K562 (cell line): ENCODE results near the gene SPSB1. TPM values are rescaled to one million over a fixed set of nuclear protein-coding genes. Genes with fewer than 3 reads are reported as not detected.
A peak's percentile ranks its signal among the peaks of the same experiment; 100 is the strongest.

Experiments
- C11orf30 ChIP-seq: fragments of 450-650 bp; IDR thresholded peaks from 2 replicates; pipeline ENCODE4 v1.6.1; 2016; ENCODE audit warnings: low read depth, mild to moderate bottlenecking
- CREM ChIP-seq: IDR thresholded peaks from 2 replicates; pipeline ENCODE4 v1.6.1; 2014; ENCODE audit warnings: antibody characterized with exemption, low read depth
- HDAC3 ChIP-seq: fragments of 450-650 bp; IDR thresholded peaks from 2 replicates; pipeline ENCODE4 v1.6.1; 2018; ENCODE audit warnings: borderline replicate concordance, mild to moderate bottlenecking, moderate library complexity; ENCODE audit not compliant: partially characterized antibody
- KDM1A ChIP-seq, 2 experiments: fragments of 450-650 bp; IDR thresholded peaks; 2 replicates each; pipeline ENCODE4 v1.6.1; 2016; ENCODE audit warnings: mild to moderate bottlenecking in 2 of 2
- NFIC ChIP-seq: fragments of 450-650 bp; IDR thresholded peaks from 2 replicates; pipeline ENCODE4 v1.6.1; 2017; ENCODE audit warnings: mild to moderate bottlenecking, inconsistent platforms
- PCBP2 ChIP-seq: fragments of 200-400 bp; formaldehyde crosslinking; IDR thresholded peaks from 2 replicates; pipeline ENCODE4 v1.6.1; 2018; ENCODE audit warnings: low read length, low read depth, mild to moderate bottlenecking, moderate library complexity; ENCODE audit not compliant: poor library complexity, severe bottlenecking
- PHF21A ChIP-seq: fragments of 450-650 bp; IDR thresholded peaks from 2 replicates; pipeline ENCODE4 v1.6.1; 2017; ENCODE audit warnings: low read depth, borderline replicate concordance
- RBM25 ChIP-seq: fragments of 200-400 bp; formaldehyde crosslinking; IDR thresholded peaks from 2 replicates; pipeline ENCODE4 v1.6.1; 2018; ENCODE audit warnings: low read length, low read depth, moderate library complexity; ENCODE audit not compliant: severe bottlenecking
- RFX7 ChIP-seq: fragments of 250-450 bp; sonication (Bioruptor Pico); IDR thresholded peaks from 2 replicates; pipeline ENCODE4 v1.5.1; 2021; ENCODE audit warnings: mild to moderate bottlenecking
- SOX6 ChIP-seq: fragments of 450-650 bp; IDR thresholded peaks from 2 replicates; pipeline ENCODE4 v1.6.1; 2014; ENCODE audit warnings: mild to moderate bottlenecking
- TOE1 ChIP-seq, 2 experiments: fragments of 450-650 bp in 1 of 2; sonication (generic) in 1 of 2; formaldehyde crosslinking in 1 of 2; IDR thresholded peaks; 2 replicates each; pipeline versions ENCODE4 v1.7.1 to v1.8.0; 2016 to 2022; ENCODE audit warnings: borderline replicate concordance in 2 of 2, mild to moderate bottlenecking in 2 of 2, antibody characterized with exemption in 1 of 2, inconsistent platforms in 1 of 2, low read depth in 1 of 2, missing genetic modification reagents in 1 of 2, moderate library complexity in 1 of 2
- ZNF239 ChIP-seq: fragments of 250-450 bp; sonication (Bioruptor Pico); IDR thresholded peaks from 2 replicates; pipeline ENCODE4 v1.4.0; 2020; ENCODE audit warnings: mild to moderate bottlenecking
- ZNF311 ChIP-seq: fragments of 250-450 bp; sonication (Bioruptor Pico); IDR thresholded peaks from 2 replicates; pipeline ENCODE4 v1.4.0; 2020; ENCODE audit warnings: mild to moderate bottlenecking, moderate library complexity
- ZNF316 ChIP-seq: fragments of 450-650 bp; IDR thresholded peaks from 2 replicates; pipeline ENCODE4 v1.6.1; 2016
- ZNF324 ChIP-seq: fragments of 250-450 bp; sonication (Bioruptor Pico); IDR thresholded peaks from 2 replicates; pipeline ENCODE4 v1.4.0; 2020; ENCODE audit warnings: mild to moderate bottlenecking
- ZNF583 ChIP-seq: fragments of 250-450 bp; sonication (Bioruptor Pico); IDR thresholded peaks from 2 replicates; pipeline ENCODE4 v1.4.0; 2020
- ZNF707 ChIP-seq: fragments of 250-450 bp; sonication (Bioruptor Pico); conservative IDR thresholded peaks from 2 replicates; pipeline ENCODE4 v1.8.0; 2022; ENCODE audit warnings: inconsistent platforms, mild to moderate bottlenecking, moderate library complexity
- ZNF830 ChIP-seq: fragments of 250-450 bp; sonication (Bioruptor Pico); IDR thresholded peaks from 2 replicates; pipeline ENCODE4 v1.5.0; 2021; ENCODE audit warnings: mild to moderate bottlenecking
- polyA plus RNA-seq, 8 experiments: library from polyadenylated mRNA; depleted of rRNA in 4 of 8; stranded (reverse) in 5 of 8; unstranded in 3 of 8; fragments of >200 nt; fragmentation: Nextera tagmentation in 2 of 8; fragmentation: Illumina TruSeq in 1 of 8; extraction: Ambion mirVana in 2 of 8; extraction: Trizol in 1 of 8; gene quantifications; 2 replicates each; pipeline versions ENCODE4 v1.2.1 to v1.2.3, GENCODE V29; 2011 to 2014; ENCODE audit warnings: inconsistent platforms in 1 of 8, missing spikeins in 1 of 8
- total RNA-seq, 7 experiments: library from RNA; depleted of rRNA in 6 of 7; stranded (reverse); fragments of >200 nt in 6 of 7; fragmentation: Illumina TruSeq in 2 of 7; extraction: Trizol in 2 of 7; gene quantifications; 2 replicates each; pipeline versions ENCODE4 v1.2.1 to v1.2.3, GENCODE V29; 2011 to 2021; ENCODE audit warnings: low replicate concordance in 1 of 7
- TF ChIP-seq, protein P1 (sequence below): fragments of 450-650 bp; conservative IDR thresholded peaks from 2 replicates; pipeline ENCODE4 v1.6.1; 2016; ENCODE audit warnings: missing genetic modification characterization, low read depth, mild to moderate bottlenecking, control low read depth, missing compliant biosample characterization
- TF ChIP-seq, protein P2 (sequence below): fragments of 200-800 bp; sonication (Bioruptor generic); IDR thresholded peaks from 2 replicates; pipeline ENCODE4 v1.6.1; 2017; ENCODE audit warnings: missing genetic modification characterization, missing compliant biosample characterization
- TF ChIP-seq, protein P3 (sequence below): fragments of 250-450 bp; sonication (Bioruptor Pico); IDR thresholded peaks from 2 replicates; pipeline ENCODE4 v1.5.0; 2021; ENCODE audit warnings: mild to moderate bottlenecking, borderline replicate concordance
- TF ChIP-seq, protein P4 (sequence below), 2 experiments: fragments of 450-650 bp in 1 of 2; sonication (generic) in 1 of 2; formaldehyde crosslinking in 1 of 2; IDR thresholded peaks in 1 of 2; conservative IDR thresholded peaks in 1 of 2; 2 replicates each; pipeline versions ENCODE4 v1.6.1 to v1.8.1; 2016 to 2023; ENCODE audit warnings: mild to moderate bottlenecking in 2 of 2, moderate library complexity in 2 of 2, inconsistent platforms in 1 of 2, missing genetic modification reagents in 1 of 2

SPSB1 gene
- total and polyA plus RNA-seq, 9 of the 15 experiments (the other 6 are each of a cell fraction or from before 2014, with no cell fraction given), result 0.06 to 0.35 (median 0.14) TPM; not detected in 6

DNA sequence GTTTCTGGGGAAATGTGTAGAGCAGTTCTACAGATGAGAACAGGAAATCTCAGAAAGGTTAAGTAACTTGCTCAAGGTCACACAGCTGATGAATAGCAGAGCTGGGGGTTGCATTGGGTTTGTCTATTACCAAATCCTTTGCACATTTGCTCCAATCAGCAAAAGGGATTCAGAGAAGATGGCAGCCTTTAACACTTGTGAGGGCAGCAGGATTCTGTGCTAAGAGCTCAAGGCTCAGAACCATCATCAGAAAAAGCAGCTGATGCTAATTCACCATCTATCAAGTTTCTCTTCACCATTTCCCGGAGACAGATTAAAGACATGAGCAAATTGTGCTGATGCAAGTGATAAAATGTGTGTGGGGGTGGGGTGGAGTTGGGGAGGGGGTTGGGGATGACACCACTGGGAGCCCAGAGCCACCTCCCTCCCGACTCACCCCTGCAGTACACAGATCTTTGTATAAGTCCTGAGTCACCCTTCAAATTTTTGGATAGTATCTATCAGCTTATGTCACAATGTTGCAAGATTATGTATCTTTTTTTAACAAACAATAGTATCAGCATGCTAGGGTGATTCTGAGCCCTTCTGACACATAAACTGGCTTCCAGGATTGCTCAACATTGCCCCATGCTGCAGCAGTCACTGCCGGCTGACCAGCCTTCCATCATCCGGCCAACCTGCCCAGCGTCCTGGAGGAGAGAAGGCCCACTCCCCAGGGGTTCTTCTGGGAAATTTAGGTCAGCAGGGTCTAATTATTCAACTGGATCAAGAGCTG is 2.8 kb upstream of the SPSB1 start (continued):
- TF ChIP-seq, protein P1, sequence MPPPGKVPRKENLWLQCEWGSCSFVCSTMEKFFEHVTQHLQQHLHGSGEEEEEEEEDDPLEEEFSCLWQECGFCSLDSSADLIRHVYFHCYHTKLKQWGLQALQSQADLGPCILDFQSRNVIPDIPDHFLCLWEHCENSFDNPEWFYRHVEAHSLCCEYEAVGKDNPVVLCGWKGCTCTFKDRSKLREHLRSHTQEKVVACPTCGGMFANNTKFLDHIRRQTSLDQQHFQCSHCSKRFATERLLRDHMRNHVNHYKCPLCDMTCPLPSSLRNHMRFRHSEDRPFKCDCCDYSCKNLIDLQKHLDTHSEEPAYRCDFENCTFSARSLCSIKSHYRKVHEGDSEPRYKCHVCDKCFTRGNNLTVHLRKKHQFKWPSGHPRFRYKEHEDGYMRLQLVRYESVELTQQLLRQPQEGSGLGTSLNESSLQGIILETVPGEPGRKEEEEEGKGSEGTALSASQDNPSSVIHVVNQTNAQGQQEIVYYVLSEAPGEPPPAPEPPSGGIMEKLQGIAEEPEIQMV (tag), result no peak
- TF ChIP-seq TOE1 (IDR thresholded peaks at IDR 0.05; ENCODE audit: borderline replicate concordance) (no peak), TOE1 (CRISPR knock-in tag; IDR thresholded peaks at IDR 0.05; ENCODE audit: borderline replicate concordance, low read depth) (no peak), ZNF324 (CRISPR knock-in tag) (no peak), NFIC (no peak), KDM1A (IDR thresholded peaks at IDR 0.05) (peak; percentile 34 to 42; a peak in 1 of 4 replicates), C11orf30 (peak; percentile 22; the same call in 1 of the 2 replicates), ZNF830 (no peak), SOX6 (peak; percentile 69; the same call in 1 of the 2 replicates), ZNF239 (CRISPR knock-in tag) (no peak), CREM (no peak), HDAC3 (no peak), ZNF583 (no peak), RFX7 (CRISPR knock-in tag) (no peak), ZNF707 (CRISPR knock-in tag) (no peak), ZNF311 (CRISPR knock-in tag) (no peak), PCBP2 (no peak), RBM25 (peak; percentile 71), PHF21A (no peak), ZNF316 (peak; percentile 24; the same call in 1 of the 2 replicates)
- TF ChIP-seq, protein P2, sequence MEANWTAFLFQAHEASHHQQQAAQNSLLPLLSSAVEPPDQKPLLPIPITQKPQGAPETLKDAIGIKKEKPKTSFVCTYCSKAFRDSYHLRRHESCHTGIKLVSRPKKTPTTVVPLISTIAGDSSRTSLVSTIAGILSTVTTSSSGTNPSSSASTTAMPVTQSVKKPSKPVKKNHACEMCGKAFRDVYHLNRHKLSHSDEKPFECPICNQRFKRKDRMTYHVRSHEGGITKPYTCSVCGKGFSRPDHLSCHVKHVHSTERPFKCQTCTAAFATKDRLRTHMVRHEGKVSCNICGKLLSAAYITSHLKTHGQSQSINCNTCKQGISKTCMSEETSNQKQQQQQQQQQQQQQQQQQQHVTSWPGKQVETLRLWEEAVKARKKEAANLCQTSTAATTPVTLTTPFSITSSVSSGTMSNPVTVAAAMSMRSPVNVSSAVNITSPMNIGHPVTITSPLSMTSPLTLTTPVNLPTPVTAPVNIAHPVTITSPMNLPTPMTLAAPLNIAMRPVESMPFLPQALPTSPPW (CRISPR knock-in tag), result 0 out of 2 replicates have a peak, but pooled peaks have one; percentile 39
- TF ChIP-seq, protein P3, sequence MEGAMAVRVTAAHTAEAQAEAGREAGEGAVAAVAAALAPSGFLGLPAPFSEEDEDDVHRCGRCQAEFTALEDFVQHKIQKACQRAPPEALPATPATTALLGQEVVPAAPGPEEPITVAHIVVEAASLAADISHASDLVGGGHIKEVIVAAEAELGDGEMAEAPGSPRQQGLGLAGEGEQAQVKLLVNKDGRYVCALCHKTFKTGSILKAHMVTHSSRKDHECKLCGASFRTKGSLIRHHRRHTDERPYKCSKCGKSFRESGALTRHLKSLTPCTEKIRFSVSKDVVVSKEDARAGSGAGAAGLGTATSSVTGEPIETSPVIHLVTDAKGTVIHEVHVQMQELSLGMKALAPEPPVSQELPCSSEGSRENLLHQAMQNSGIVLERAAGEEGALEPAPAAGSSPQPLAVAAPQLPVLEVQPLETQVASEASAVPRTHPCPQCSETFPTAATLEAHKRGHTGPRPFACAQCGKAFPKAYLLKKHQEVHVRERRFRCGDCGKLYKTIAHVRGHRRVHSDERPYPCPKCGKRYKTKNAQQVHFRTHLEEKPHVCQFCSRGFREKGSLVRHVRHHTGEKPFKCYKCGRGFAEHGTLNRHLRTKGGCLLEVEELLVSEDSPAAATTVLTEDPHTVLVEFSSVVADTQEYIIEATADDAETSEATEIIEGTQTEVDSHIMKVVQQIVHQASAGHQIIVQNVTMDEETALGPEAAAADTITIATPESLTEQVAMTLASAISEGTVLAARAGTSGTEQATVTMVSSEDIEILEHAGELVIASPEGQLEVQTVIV (CRISPR knock-in tag), result no peak
- TF ChIP-seq, protein P4, sequence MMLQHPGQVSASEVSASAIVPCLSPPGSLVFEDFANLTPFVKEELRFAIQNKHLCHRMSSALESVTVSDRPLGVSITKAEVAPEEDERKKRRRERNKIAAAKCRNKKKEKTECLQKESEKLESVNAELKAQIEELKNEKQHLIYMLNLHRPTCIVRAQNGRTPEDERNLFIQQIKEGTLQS (IDR thresholded peaks at IDR 0.05), result peak; percentile 56; the same call in 1 of the 2 replicates
- TF ChIP-seq, protein P4 (CRISPR knock-in tag; conservative IDR thresholded peaks at IDR 0.05), result no peak
